Hepatocyte (in vitro differentiated cells): Measurements from ENCODE around the gene CLTRN.

Experiments
- EZH2 ChIP-seq: fragments of 200-600 bp; sonication (generic); IDR thresholded peaks from 2 replicates; pipeline ENCODE4 v1.6.1; 2016; ENCODE audit warnings: antibody characterized with exemption, mild to moderate bottlenecking, borderline replicate concordance
- TF ChIP-seq, protein P1 (sequence below): fragments of 200-600 bp; sonication (generic); IDR thresholded peaks from 2 replicates; pipeline ENCODE4 v1.5.1; 2016; ENCODE audit warnings: antibody characterized with exemption, mild to moderate bottlenecking; ENCODE audit not compliant: poor library complexity

DNA sequence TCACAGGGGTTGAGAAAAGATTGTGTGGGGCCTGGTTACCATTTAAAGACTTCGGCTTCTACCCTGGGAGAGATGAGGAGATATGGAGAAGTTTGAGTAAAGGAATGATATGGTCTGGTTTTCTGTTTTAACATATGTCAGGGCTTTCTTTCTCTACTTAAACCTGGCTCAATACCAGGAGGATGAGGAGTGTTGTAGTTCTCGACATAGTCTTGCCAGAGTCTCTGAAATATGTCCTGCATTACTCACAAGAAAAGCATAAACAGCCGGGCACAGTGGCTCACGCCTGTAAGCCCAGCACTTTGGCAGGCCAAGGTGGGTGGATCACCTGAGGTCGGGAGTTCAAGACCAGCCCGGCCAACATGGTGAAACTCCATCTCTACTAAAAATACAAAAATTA is 47.5 kb downstream of the CLTRN start:
- TF ChIP-seq, protein P1, sequence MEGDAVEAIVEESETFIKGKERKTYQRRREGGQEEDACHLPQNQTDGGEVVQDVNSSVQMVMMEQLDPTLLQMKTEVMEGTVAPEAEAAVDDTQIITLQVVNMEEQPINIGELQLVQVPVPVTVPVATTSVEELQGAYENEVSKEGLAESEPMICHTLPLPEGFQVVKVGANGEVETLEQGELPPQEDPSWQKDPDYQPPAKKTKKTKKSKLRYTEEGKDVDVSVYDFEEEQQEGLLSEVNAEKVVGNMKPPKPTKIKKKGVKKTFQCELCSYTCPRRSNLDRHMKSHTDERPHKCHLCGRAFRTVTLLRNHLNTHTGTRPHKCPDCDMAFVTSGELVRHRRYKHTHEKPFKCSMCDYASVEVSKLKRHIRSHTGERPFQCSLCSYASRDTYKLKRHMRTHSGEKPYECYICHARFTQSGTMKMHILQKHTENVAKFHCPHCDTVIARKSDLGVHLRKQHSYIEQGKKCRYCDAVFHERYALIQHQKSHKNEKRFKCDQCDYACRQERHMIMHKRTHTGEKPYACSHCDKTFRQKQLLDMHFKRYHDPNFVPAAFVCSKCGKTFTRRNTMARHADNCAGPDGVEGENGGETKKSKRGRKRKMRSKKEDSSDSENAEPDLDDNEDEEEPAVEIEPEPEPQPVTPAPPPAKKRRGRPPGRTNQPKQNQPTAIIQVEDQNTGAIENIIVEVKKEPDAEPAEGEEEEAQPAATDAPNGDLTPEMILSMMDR = no peak
- no peak for TF ChIP-seq EZH2
